Urinary bladder (tissue), 4 donors: ENCODE data around the gene RBP7. TPM values are rescaled to one million over a fixed set of nuclear protein-coding genes. Genes with fewer than 3 reads are reported as not detected.

Experiments
- DNase-seq: peaks from one replicate; pipeline ENCODE4 v3.0.0-alpha.2; 2015; ENCODE audit errors: extremely low spot score
- H3K27ac ChIP-seq: one replicate; pipeline ENCODE4 v1.5.1; 2013; ENCODE audit warnings: low read depth, mild to moderate bottlenecking, moderate library complexity
- H3K36me3 ChIP-seq: one replicate; pipeline ENCODE4 v1.6.1; 2013; ENCODE audit warnings: mild to moderate bottlenecking, moderate library complexity; ENCODE audit not compliant: insufficient read depth
- H3K4me1 ChIP-seq: one replicate; pipeline ENCODE4 v1.6.1; 2013; ENCODE audit warnings: mild to moderate bottlenecking, moderate library complexity; ENCODE audit not compliant: insufficient read depth
- H3K4me3 ChIP-seq: one replicate; pipeline ENCODE4 v1.5.1; 2013; ENCODE audit warnings: low read depth, low read length
- WGBS: extraction: QIAGEN DNeasy Blood & Tissue Kit; methylation state at CpG from one replicate; pipeline ENCODE4 v1.1.7; 2013; 5-methylcytosine and 5-hydroxymethylcytosine counted together
- polyA plus RNA-seq: library from polyadenylated mRNA; stranded (reverse); fragments of 200-250 nt; gene quantifications from one replicate; pipeline ENCODE4 v1.2.3, GENCODE V29; 2013
- total RNA-seq: library from RNA; depleted of rRNA; stranded (reverse); fragments of >200 nt; gene quantifications from one replicate; pipeline ENCODE4 v1.2.3, GENCODE V29; 2014
- donor health status: healthy with polysubstance abuse.
- donor health status: healthy.

RBP7 gene
- total and polyA plus RNA-seq, 2 donors: 2.4 to 20.9 TPM

GRCh38 chr1:10045480-10046355 lies 48.7 kb downstream of the RBP7 start:
- WGBS: 44% methylated on average over 8 of the region's 8 CpGs
- DNase-seq: no peak
- Histone ChIP-seq H3K4me3 (no peak overlapping the region), H3K27ac (no peak overlapping the region), H3K36me3 (peaks cover 2% of the 10 kb centered on the region), H3K4me1 (peaks cover 6% of the 10 kb centered on the region)

GRCh38 chr1:10046356-10047085 lies 49.5 kb downstream of the RBP7 start:
- Histone ChIP-seq H3K36me3 (no peaks in the 10 kb centered on the region), H3K4me3 (no peak overlapping the region), H3K27ac (no peak overlapping the region), H3K4me1 (peaks cover 6% of the 10 kb centered on the region)
- no peak for DNase-seq
- 55% methylated on average over 8 of the region's 8 CpGs for WGBS

GRCh38 chr1:10048601-10049000 lies 51.6 kb downstream of the RBP7 start:
- no peaks in the 10 kb centered on the region for H3K36me3 ChIP-seq
- 97% methylated on average over 3 of the region's 3 CpGs for WGBS
- no peak overlapping the region for H3K27ac ChIP-seq
- H3K4me3 ChIP-seq: no peak overlapping the region
- DNase-seq: no peak
- peaks cover 6% of the 10 kb centered on the region for H3K4me1 ChIP-seq

GRCh38 chr1:10050611-10051010 lies 53.6 kb downstream of the RBP7 start:
- no peak overlapping the region for H3K4me3 ChIP-seq
- H3K27ac ChIP-seq: no peak overlapping the region
- no peaks in the 10 kb centered on the region for H3K36me3 ChIP-seq
- DNase-seq: no peak
- 74% methylated on average over 3 of the region's 3 CpGs for WGBS
- peaks cover 4% of the 10 kb centered on the region for H3K4me1 ChIP-seq

- peaks cover 2% of the 10 kb centered on the region for H3K4me1 ChIP-seq
- 100% methylated on average over 1 of the region's 1 CpG for WGBS
- DNase-seq: no peak
These were observed 54.6 kb downstream of the RBP7 start for GRCh38 chr1:10051656-10052055.

GRCh38 chr1:10052347-10052746 lies 55.3 kb downstream of the RBP7 start:
- no peaks in the 10 kb centered on the region for H3K4me1 ChIP-seq
- no peak overlapping the region for H3K4me3 ChIP-seq
- WGBS: 90% methylated on average over 4 of the region's 4 CpGs

More at GRCh38 chr1:10051656-10052055, 54.6 kb downstream of the RBP7 start:
- no peak overlapping the region for H3K27ac ChIP-seq
- no peak overlapping the region for H3K4me3 ChIP-seq
- H3K36me3 ChIP-seq: no peaks in the 10 kb centered on the region

GRCh38 chr1:10054465-10054864 lies 57.4 kb downstream of the RBP7 start:
- H3K4me3 ChIP-seq: no peak overlapping the region
- H3K4me1 ChIP-seq: no peaks in the 10 kb centered on the region
- no peak overlapping the region for H3K27ac ChIP-seq
- WGBS: 87% methylated on average over 2 of the region's 2 CpGs
- no peak for DNase-seq
- H3K36me3 ChIP-seq: no peaks in the 10 kb centered on the region

More at GRCh38 chr1:10052347-10052746, 55.3 kb downstream of the RBP7 start:
- no peaks in the 10 kb centered on the region for H3K36me3 ChIP-seq
- DNase-seq: no peak
- H3K27ac ChIP-seq: no peak overlapping the region

- Histone ChIP-seq H3K4me1 (no peaks in the 10 kb centered on the region), H3K27ac (no peak overlapping the region), H3K4me3 (no peak overlapping the region), H3K36me3 (no peaks in the 10 kb centered on the region)
- 89% methylated on average over 4 of the region's 4 CpGs for WGBS
- DNase-seq: no peak
These were observed 59.6 kb downstream of the RBP7 start for GRCh38 chr1:10056599-10056987.

- Histone ChIP-seq H3K27ac (no peak overlapping the region), H3K4me3 (no peak overlapping the region), H3K4me1 (no peaks in the 10 kb centered on the region), H3K36me3 (no peaks in the 10 kb centered on the region)
- WGBS: 75% methylated on average over 4 of the region's 4 CpGs
- no peak for DNase-seq
These were observed 60.3 kb downstream of the RBP7 start for GRCh38 chr1:10057343-10057742.

- Histone ChIP-seq H3K4me3 (no peak overlapping the region), H3K36me3 (no peaks in the 10 kb centered on the region), H3K4me1 (no peaks in the 10 kb centered on the region), H3K27ac (no peak overlapping the region)
- DNase-seq: no peak
- WGBS: 79% methylated on average over 5 of the region's 5 CpGs
These were observed 60.8 kb downstream of the RBP7 start for GRCh38 chr1:10057796-10058195.

- Histone ChIP-seq H3K4me3 (no peak overlapping the region), H3K4me1 (no peaks in the 10 kb centered on the region), H3K36me3 (no peaks in the 10 kb centered on the region), H3K27ac (no peak overlapping the region)
- DNase-seq: no peak
- 87% methylated on average over 8 of the region's 8 CpGs for WGBS
These were observed 62.3 kb downstream of the RBP7 start for GRCh38 chr1:10059342-10059718.

- Histone ChIP-seq H3K4me3 (no peak overlapping the region), H3K4me1 (peaks cover 1% of the 10 kb centered on the region), H3K36me3 (no peaks in the 10 kb centered on the region), H3K27ac (no peak overlapping the region)
- WGBS: 87% methylated on average over 8 of the region's 8 CpGs
- no peak for DNase-seq
These were observed 63.5 kb downstream of the RBP7 start for GRCh38 chr1:10060311-10061100.

- Histone ChIP-seq H3K27ac (no peak overlapping the region), H3K4me3 (no peak overlapping the region), H3K36me3 (no peaks in the 10 kb centered on the region), H3K4me1 (peaks cover 1% of the 10 kb centered on the region)
- no peak for DNase-seq
- 91% methylated on average over 5 of the region's 5 CpGs for WGBS
These were observed 64.2 kb downstream of the RBP7 start for GRCh38 chr1:10061276-10061675.
